B cell (primary cell): ENCODE results near the gene METTL27.

Experiments
- EZH2 ChIP-seq: IDR thresholded peaks from 2 replicates; pipeline ENCODE4 v1.6.1; 2012; ENCODE audit warnings: borderline replicate concordance, low read depth, mild to moderate bottlenecking, moderate library complexity, low read length; ENCODE audit not compliant: insufficient read depth, poor library complexity, severe bottlenecking
- TF ChIP-seq, protein P1 (sequence below): fragments of 200-600 bp; IDR thresholded peaks from one replicate; pipeline ENCODE4 v1.8.0; 2022; ENCODE audit warnings: antibody characterized with exemption, mild to moderate bottlenecking

GRCh38 chr7:73839290-73839689 lies 3.0 kb downstream of the METTL27 start:
- TF ChIP-seq, protein P1, sequence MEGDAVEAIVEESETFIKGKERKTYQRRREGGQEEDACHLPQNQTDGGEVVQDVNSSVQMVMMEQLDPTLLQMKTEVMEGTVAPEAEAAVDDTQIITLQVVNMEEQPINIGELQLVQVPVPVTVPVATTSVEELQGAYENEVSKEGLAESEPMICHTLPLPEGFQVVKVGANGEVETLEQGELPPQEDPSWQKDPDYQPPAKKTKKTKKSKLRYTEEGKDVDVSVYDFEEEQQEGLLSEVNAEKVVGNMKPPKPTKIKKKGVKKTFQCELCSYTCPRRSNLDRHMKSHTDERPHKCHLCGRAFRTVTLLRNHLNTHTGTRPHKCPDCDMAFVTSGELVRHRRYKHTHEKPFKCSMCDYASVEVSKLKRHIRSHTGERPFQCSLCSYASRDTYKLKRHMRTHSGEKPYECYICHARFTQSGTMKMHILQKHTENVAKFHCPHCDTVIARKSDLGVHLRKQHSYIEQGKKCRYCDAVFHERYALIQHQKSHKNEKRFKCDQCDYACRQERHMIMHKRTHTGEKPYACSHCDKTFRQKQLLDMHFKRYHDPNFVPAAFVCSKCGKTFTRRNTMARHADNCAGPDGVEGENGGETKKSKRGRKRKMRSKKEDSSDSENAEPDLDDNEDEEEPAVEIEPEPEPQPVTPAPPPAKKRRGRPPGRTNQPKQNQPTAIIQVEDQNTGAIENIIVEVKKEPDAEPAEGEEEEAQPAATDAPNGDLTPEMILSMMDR = no peak
- no peak for TF ChIP-seq EZH2
